Fibroblast of villous mesenchyme (primary cell): Measurements from ENCODE around the gene OPHN1. TPM values are rescaled to one million over a fixed set of nuclear protein-coding genes. Genes with fewer than 3 reads are reported as not detected.
A peak's percentile ranks its signal among the peaks of the same experiment; 100 is the strongest.
"Not testable (repeated sequence)": the region's sequence is repeated elsewhere in the genome, so short reads cannot be mapped to it uniquely, and the experiment has no call there.

Experiments
- DNase-seq: peaks from one replicate; pipeline ENCODE4 v3.0.0-alpha.2; 2010; ENCODE audit warnings: low read depth
- H3K4me3 ChIP-seq: 2 replicates; pipeline ENCODE4 v1.5.1; 2011; ENCODE audit warnings: low read depth, mild to moderate bottlenecking, low read length
- CTCF ChIP-seq: IDR thresholded peaks from 2 replicates; pipeline ENCODE4 v1.5.1; 2012; ENCODE audit warnings: low read depth, mild to moderate bottlenecking, low read length; ENCODE audit not compliant: insufficient read depth
- total RNA-seq: library from RNA; depleted of rRNA; stranded (reverse); fragments of >200 nt; gene quantifications from 2 replicates; pipeline ENCODE4 v1.2.3, GENCODE V29; 2012

Gene OPHN1
- total RNA-seq, 1 donor: 13.0 TPM

GRCh38 chrX:68284281-68284904, 148.9 kb downstream of the OPHN1 start:
- peak; percentile 32 for DNase-seq
- H3K4me3 ChIP-seq: no peak overlapping the region
- no peak for TF ChIP-seq CTCF

- no peak for DNase-seq
- no peak for TF ChIP-seq CTCF
- no peak overlapping the region for H3K4me3 ChIP-seq
Measured at GRCh38 chrX:68273887-68274286, 159.4 kb downstream of the OPHN1 start.

- DNase-seq: not testable (repeated sequence)
Measured at GRCh38 chrX:68264793-68265192, 168.5 kb downstream of the OPHN1 start.

GRCh38 chrX:68261060-68261672, 172.1 kb downstream of the OPHN1 start:
- H3K4me3 ChIP-seq: no peak overlapping the region
- DNase-seq: no peak
- no peak for TF ChIP-seq CTCF

More at GRCh38 chrX:68264793-68265192, 168.5 kb downstream of the OPHN1 start:
- not testable (repeated sequence) for H3K4me3 ChIP-seq

GRCh38 chrX:68256990-68257389, 176.3 kb downstream of the OPHN1 start:
- no peak for DNase-seq
- H3K4me3 ChIP-seq: no peak overlapping the region
- no peak for TF ChIP-seq CTCF

GRCh38 chrX:68254738-68255645, 178.3 kb downstream of the OPHN1 start:
- H3K4me3 ChIP-seq: no peak overlapping the region
- TF ChIP-seq CTCF: no peak
- no peak for DNase-seq

GRCh38 chrX:68252664-68253063, 180.6 kb downstream of the OPHN1 start:
- H3K4me3 ChIP-seq: no peak overlapping the region
- TF ChIP-seq CTCF: no peak
- DNase-seq: no peak
